ENCODE measurements around the gene EFCAB14.
A peak's percentile ranks its signal among the peaks of the same experiment; 100 is the strongest.
"Not testable (repeated sequence)": the region's sequence is repeated elsewhere in the genome, so short reads cannot be mapped to it uniquely, and the experiment has no call there.

Gene EFCAB14

GRCh38 chr1:46652321-46653100 is 66.4 kb downstream of the EFCAB14 start:
- DNase-seq: no peak

- DNase-seq: not testable (repeated sequence)
Measured at GRCh38 chr1:46651152-46651551, 67.8 kb downstream of the EFCAB14 start.

- no peak for DNase-seq
Measured at GRCh38 chr1:46650491-46650890, 68.4 kb downstream of the EFCAB14 start.

- DNase-seq: no peak
Measured at GRCh38 chr1:46649764-46650163, 69.2 kb downstream of the EFCAB14 start.

- no peak for DNase-seq
Measured at GRCh38 chr1:46647611-46648010, 71.3 kb downstream of the EFCAB14 start.

- DNase-seq: no peak
Measured at GRCh38 chr1:46646844-46647243, 72.1 kb downstream of the EFCAB14 start.

- DNase-seq: no peak
Measured at GRCh38 chr1:46646331-46646730, 72.6 kb downstream of the EFCAB14 start.

GRCh38 chr1:46645815-46646214 is 73.1 kb downstream of the EFCAB14 start:
- DNase-seq: no peak

- peak; percentile 89 for DNase-seq
Measured at GRCh38 chr1:46643368-46643775, 75.5 kb downstream of the EFCAB14 start.

GRCh38 chr1:46642115-46642680 is 76.7 kb downstream of the EFCAB14 start:
- no peak for DNase-seq

GRCh38 chr1:46639547-46639946 is 79.4 kb downstream of the EFCAB14 start:
- no peak for DNase-seq

GRCh38 chr1:46638921-46639320 is 80.0 kb downstream of the EFCAB14 start:
- no peak for DNase-seq

- no peak for DNase-seq
Measured at GRCh38 chr1:46637444-46638083, 81.3 kb downstream of the EFCAB14 start.

GRCh38 chr1:46635205-46635604 is 83.7 kb downstream of the EFCAB14 start:
- DNase-seq: no peak

- DNase-seq: no peak
Measured at GRCh38 chr1:46630719-46631118, 88.2 kb downstream of the EFCAB14 start.

Data from NCI-H1092 treated with DMSO at 0.1 percent for 48 hours (cell line).